ENCODE measurements around the gene SHFL.

The SHFL gene

GRCh38 chr19:10095948-10096614 lies 10.0 kb downstream of the SHFL start (continued):
- 0 out of 2 replicates have a peak, but pooled peaks have one; percentile 46 for TF ChIP-seq ZSCAN5A (tag by site-specific recombination; IDR thresholded peaks at IDR 0.05)
- 0 out of 2 replicates have a peak, but pooled peaks have one; percentile 16 for TF ChIP-seq CTCF (tag by site-specific recombination; IDR thresholded peaks at IDR 0.05)
- TF ChIP-seq PBX3 (CRISPR knock-in tag; IDR thresholded peaks at IDR 0.05), result peak; percentile 70; the same call in 1 of the 2 replicates
- peak; percentile 28 for TF ChIP-seq SP2 (tag by site-specific recombination; IDR thresholded peaks at IDR 0.05)
- TF ChIP-seq HIC1 (tag by site-specific recombination; IDR thresholded peaks at IDR 0.05), result peak; percentile 47; the same call in 1 of the 2 replicates
- TF ChIP-seq ZEB2 (tag by site-specific recombination; IDR thresholded peaks at IDR 0.05), result peak; percentile 66; the same call in 1 of the 2 replicates
- peak; percentile 97 for TF ChIP-seq ZFHX2 (tag by site-specific recombination; conservative IDR thresholded peaks at IDR 0.05)
- TF ChIP-seq ZNF529 (tag by site-specific recombination; IDR thresholded peaks at IDR 0.05; ENCODE audit: insufficient replicate concordance), result no peak
- peak; percentile 42 for TF ChIP-seq SETDB1 (IDR thresholded peaks at IDR 0.05; ENCODE audit: insufficient read length, low read length)
- 0 out of 2 replicates have a peak, but pooled peaks have one; percentile 14 for TF ChIP-seq SP7 (tag by site-specific recombination; IDR thresholded peaks at IDR 0.05)
- peak; percentile 80 for TF ChIP-seq ZIC2 (tag by site-specific recombination; IDR thresholded peaks at IDR 0.05)
- peak; percentile 78 for TF ChIP-seq ZBTB26 (tag by site-specific recombination; optimal IDR thresholded peaks at IDR 0.05)
- TF ChIP-seq ZBTB20 (tag by site-specific recombination; IDR thresholded peaks at IDR 0.05), result peak; percentile 41; the same call in 1 of the 2 replicates
- peak; percentile 40; the same call in 1 of the 2 replicates for TF ChIP-seq ZNF596 (tag by site-specific recombination; IDR thresholded peaks at IDR 0.05)
- no peak for TF ChIP-seq ZNF19 (tag by site-specific recombination; IDR thresholded peaks at IDR 0.05; ENCODE audit: low read depth)
- TF ChIP-seq REST (tag by site-specific recombination; IDR thresholded peaks at IDR 0.05), result 0 out of 2 replicates have a peak, but pooled peaks have one; percentile 45
- peak; percentile 64 for TF ChIP-seq GLIS1 (tag by site-specific recombination; IDR thresholded peaks at IDR 0.05)
- TF ChIP-seq ZNF610 (tag by site-specific recombination; IDR thresholded peaks at IDR 0.05; ENCODE audit: borderline replicate concordance), result peak; percentile 35; the same call in 1 of the 2 replicates
- no peak for TF ChIP-seq PRDM10 (tag by site-specific recombination; IDR thresholded peaks at IDR 0.05)
- TF ChIP-seq ZNF785 (tag by site-specific recombination; IDR thresholded peaks at IDR 0.05), result 0 out of 2 replicates have a peak, but pooled peaks have one; percentile 67
- TF ChIP-seq ZFP69B (tag by site-specific recombination; IDR thresholded peaks at IDR 0.05), result 0 out of 2 replicates have a peak, but pooled peaks have one; percentile 33

Measured in HEK293 (cell line).